Astrocyte of the hippocampus (primary cell): ENCODE data around the gene FBXO28.
A peak's percentile ranks its signal among the peaks of the same experiment; 100 is the strongest.

Experiments used
- DNase-seq: peaks from one replicate; pipeline ENCODE4 v3.0.0; 2011; ENCODE audit warnings: low read depth, low spot score

The FBXO28 gene

DNA sequence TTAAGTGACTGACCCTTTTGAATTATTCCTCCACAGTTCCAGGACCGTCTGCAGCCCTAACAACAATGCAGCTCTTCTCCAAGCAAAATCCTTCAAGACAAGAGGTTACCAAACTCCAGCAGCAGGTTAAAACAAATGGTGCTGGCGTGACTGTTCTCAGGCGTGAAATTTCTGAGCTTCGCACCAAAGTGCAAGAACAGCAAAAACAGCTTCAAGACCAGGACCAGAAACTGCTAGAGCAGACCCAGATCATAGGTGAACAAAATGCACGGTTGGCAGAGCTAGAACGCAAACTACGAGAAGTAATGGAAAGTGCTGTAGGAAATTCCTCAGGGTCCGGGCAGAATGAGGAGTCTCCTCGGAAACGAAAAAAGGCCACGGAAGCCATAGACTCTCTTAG, 43.4 kb downstream of the FBXO28 start:
- DNase-seq: no peak

- DNase-seq: no peak
Measured at GRCh38 chr1:224159541-224159940, 45.6 kb downstream of the FBXO28 start.

DNA sequence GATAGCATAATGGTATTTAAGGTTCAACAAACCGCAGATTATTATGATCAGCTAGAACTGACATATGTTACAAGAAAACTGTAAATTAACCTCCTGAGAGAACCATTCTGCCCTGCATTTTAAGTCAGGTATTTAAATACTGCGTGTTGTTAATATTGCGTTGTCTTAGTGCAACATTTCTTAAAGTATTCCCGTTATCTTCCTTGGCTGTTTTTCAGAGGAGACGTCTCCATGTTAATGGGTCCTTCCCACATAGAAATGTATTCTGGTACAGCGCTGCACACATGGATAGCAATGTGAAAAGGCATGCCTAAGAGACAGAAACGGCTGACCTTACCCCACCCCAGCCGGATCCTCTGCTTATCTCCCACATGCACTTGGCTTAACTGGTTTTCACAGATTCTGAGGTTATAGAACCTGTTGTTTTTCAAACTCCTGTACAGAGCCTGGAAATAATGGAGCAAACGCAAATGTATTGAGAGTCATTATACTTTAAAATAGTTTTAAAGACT, 46.3 kb downstream of the FBXO28 start:
- DNase-seq: no peak

DNA sequence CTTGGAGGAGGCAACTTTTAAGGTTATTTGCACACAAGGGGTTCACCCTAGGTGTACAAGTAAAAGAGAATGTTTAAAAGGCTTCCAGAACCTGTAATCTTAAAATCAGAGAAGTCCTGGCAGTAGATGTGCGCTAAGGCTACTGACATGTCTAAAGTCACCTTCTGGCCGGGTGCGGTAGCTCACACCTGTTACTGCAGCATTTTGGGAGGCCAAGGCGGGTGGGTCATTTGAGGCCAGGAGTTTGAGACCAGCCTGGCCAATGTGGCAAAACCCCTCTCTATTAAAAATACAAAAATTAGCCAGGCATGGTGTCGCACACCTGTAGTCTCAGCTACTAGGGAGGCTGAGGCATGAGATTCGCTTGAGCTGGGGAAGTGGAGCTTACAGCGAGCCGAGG, 48.9 kb downstream of the FBXO28 start:
- no peak for DNase-seq

DNA sequence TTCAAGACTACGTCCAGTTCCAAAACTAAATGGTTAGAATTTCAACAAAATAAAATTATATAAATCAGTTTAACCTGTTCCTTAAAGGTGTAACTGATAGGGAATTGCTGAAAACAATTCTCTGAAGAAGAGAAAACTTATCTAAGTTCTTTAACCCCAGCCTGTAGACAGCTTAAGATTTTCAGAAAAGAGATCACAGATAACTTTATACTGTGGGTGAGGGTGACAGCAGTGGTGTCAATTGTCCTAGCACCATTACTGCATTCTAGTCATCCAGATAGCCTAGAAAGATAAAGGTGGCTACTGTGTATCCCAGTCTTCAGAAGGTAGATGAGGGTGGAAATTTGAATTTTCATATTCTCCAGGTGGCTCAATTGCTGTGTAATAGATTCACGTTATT, 49.4 kb downstream of the FBXO28 start:
- no peak for DNase-seq

DNA sequence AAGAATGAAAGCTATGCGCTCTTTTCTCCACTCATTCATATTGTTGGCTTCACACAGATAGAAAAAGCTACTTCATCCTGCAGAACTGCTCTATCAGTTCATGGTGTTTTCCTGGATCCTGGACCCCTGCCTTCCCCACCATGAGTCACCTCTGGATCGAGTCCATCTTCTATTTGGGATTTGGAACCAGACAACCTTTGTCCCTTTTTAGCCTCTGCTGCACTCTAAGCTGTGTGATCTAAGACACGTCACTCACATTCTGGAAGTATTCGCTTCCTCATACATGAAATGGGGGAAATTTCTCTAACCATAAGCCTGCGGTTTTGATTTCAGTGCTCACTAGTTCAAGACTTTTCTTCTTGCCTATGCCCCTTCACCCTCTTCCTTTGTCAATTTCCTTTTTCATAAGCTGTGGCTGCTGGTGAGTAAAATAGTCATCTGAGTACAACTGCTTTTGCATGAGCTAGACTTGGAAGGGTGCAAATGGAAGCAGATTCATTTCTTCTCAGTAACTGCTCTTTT, 55.0 kb downstream of the FBXO28 start:
- peak; percentile 97 for DNase-seq

DNA sequence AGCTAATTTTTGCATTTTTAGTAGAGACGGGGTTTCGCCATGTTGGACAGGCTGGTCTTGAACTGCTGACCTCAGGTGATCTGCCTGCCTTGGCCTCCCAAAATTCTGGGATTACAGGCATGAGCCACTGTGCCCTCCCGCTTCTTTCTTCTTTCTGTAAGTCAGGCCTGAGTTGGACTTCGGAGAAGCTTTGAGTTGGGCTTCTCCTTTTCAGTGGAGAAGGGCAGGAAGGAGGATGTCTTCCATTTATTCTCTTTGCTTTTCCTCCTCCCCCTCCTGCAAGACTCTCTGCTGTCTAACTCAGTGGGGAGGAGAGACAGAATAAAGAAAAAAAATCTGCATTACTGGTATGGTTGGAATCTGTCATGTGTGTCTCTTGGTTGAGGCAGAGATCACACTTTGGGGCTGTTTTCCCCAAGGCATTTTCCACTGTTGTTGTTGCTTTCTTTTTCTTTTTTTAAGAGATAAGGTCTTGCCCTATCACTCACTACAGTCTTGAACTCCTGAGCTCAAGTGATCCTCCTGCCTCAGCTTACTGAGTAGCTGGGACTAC, 55.9 kb downstream of the FBXO28 start:
- DNase-seq: no peak

GRCh38 chr1:224170343-224170742, 56.4 kb downstream of the FBXO28 start:
- no peak for DNase-seq

- DNase-seq: peak; percentile 50
Measured at GRCh38 chr1:224170748-224171478, 57.0 kb downstream of the FBXO28 start.

GRCh38 chr1:224172229-224172628, 58.3 kb downstream of the FBXO28 start:
- no peak for DNase-seq

- no peak for DNase-seq
Measured at GRCh38 chr1:224173523-224173922, 59.6 kb downstream of the FBXO28 start.

DNA sequence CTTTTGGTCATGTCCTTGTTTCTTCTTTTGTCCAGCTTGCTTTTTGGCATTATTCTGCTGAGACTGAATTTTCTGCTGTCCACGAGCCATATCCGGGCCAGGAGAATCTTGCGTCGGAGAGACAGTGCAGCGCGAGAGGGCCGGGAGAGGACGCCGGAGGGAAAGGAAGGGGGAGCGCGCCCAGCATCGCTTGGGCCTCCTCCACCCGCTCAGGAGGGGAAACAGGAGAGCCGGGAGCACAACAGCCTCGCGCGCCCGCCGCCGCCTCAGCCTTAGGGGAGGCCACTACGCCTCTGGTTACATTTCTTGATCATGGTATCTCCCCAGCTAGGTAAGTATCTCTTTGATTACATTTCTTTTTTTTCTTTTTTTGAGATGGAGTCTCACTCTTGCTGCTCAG, 61.7 kb downstream of the FBXO28 start:
- peak; percentile 44 for DNase-seq

- no peak for DNase-seq
Measured at GRCh38 chr1:224177356-224177999, 63.6 kb downstream of the FBXO28 start.

GRCh38 chr1:224178894-224179293, 65.0 kb downstream of the FBXO28 start:
- no peak for DNase-seq

DNA sequence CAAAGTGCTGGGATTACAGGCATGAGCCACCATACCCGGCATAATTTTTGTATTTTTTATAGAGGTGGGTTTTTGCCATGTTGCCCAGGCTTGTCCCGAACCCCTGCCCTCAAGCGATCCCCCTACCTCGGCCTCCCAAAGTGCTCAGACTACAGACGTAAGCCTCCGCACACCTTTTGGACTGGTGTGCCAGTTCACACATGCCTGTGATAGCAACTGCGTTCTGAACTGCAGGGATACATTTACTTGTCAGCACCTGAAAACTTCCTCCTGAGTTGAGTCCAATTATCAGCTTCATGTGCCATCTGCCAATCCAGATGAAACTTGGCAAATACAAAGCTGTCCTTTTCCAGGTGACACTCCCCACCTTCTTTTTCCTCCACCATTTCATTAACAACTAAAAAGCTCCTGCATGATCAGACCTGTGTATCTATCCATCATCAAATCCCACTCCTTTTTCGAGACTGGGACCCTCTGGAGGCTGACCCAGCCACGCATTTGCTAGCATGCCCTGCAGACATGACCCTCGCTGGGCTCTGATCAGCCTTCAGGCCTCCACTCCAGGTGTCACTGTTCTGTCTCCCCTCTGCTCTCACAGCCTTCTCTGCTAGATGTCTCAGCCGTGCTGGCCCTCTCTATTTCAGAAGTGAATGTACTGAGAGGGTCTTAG, 67.0 kb downstream of the FBXO28 start:
- DNase-seq: no peak

GRCh38 chr1:224181453-224181810, 67.5 kb downstream of the FBXO28 start:
- DNase-seq: no peak

- no peak for DNase-seq
Measured at GRCh38 chr1:224182057-224182865, 68.3 kb downstream of the FBXO28 start.

DNA sequence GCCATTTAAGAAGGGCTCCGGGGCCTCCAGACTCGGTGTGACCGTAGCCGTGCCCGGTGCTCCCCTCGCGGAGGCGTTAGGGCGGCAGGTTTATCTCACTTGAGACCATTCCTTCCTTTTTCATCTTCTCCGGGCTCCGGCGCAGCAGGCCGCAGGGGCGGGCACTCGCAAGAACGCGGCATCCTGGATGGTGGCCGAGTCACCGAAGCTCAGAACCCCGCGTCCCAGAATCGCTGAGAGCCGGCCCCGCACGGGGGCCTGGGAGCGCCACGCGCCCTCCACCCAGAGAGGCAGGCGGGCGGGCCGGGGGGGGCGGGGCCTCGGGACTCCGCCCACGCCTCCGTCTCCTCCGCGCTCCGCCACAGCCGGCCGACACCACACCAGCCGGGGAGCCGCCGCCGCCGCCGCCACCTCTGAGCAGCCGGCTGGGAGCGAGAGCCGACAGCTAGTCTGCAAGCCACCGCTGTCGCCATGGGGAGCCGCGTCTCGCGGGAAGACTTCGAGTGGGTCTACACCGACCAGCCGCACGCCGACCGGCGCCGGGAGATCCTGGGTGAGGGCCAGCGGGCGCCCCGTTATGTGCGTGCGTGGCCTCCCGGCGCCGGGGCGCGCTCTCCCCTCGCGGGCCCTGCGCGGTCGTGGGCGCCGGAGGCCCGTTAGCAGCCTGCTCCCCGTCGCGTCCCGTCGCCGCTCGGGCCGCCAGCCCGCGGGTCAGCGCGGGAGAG, 69.1 kb downstream of the FBXO28 start, which contains the start of gene DEGS1:
Gene DEGS1, plus strand, starts transcription at position 375 of the 725 bp plus-strand sequence. Its CDS starts 97 bp downstream, at position 472.
- peak; percentile 95 for DNase-seq

DNA sequence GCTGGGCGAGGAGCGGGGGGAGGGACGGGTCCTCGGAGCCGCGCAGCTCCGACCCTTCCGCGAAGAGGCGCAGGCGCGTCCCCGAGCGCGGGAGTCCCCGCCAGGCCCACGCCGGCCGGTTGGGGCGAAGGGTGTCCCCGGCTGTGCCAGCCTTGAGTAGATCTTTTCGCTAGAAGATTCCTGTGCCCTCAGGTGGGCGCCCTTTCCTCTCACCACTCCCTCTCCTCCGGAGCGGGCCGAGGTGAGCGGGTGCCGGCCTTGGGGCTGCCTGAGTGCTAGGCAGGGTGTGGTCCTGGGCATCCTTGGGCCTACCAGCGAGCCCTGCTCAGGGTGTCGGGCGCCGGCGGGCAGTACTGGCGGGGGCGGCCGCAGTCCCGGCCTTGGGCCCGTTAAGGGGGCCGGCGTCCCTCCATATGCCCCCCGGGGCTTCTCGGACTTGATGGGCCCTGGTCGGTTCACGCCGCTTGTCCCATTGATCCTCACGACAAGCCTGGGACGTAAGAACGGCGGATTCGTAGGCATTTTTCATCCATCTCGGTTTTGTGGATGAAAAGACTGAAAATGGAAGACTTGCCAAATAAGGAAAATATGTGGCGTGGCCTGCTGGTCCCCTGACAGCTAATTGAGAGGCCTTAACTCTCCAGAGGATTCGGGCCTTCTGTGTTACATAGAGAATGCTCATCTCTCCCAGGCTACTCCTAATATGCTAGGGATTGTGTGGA, 69.8 kb downstream of the FBXO28 start:
- DNase-seq: peak; percentile 84

DNA sequence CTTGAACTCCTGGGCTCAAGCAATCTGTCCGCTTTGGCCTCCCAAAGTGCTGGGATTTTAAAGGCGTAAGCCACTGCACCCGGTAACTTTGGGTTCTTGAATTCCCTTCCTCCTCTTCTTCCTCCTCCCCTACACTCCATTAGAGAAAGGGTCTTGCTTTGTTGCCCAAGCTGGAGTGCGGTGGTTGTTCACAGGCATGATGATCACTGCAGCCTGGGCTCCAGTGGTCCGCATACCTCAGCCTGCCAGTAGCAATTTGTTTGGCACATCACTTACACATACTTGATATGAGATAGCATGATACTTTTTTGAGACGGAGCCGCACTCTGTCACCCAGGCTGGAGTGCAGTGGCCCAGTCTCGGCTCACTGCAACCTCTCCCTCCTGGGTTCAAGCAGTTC, 71.3 kb downstream of the FBXO28 start:
- DNase-seq: no peak
